ENCODE data around the gene PCBP4. TPM values are rescaled to one million over a fixed set of nuclear protein-coding genes. Genes with fewer than 3 reads are reported as not detected.

The PCBP4 gene
- total RNA-seq, 1 donor from 2014 or later: 69.4 TPM

DNA sequence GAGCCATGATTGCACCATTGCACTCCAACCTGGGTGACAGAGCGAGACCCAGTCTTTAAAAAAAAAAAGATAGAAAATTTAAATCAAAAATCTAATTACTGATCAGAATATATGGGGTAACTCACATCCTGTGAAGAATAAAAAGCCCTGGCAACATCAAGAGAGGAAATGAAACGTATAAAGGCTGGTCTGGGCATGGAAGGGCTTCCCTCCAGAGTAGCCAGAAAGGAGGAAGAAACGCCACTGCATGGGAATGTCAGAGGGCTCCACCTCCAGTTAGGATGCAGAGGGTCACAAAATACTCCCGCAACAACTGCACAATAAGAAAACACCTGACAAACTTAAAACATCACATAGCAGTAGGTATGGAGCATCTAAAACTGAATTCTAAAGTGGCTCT, 59.2 kb downstream of the PCBP4 start:
- no peak for DNase-seq (ENCODE audit: low read depth)

Other genes starting within 250 kb of the PCBP4 start
- not detected in 2 replicates for gene IQCF6, start 188.2 kb downstream of the PCBP4 start, total RNA-seq
- gene IQCF2, start 105.8 kb downstream of the PCBP4 start, total RNA-seq: not detected in 2 replicates
- not detected in 2 replicates for gene IQCF5, start 91.9 kb downstream of the PCBP4 start, total RNA-seq
- gene IQCF1, start 64.1 kb downstream of the PCBP4 start, total RNA-seq: not detected in 2 replicates
- 17.1 and 37.5 TPM in 2 replicates for gene RRP9, start 25.6 kb downstream of the PCBP4 start, total RNA-seq
- gene PARP3, start 25.1 kb downstream of the PCBP4 start, total RNA-seq: 49.8 and 58.4 TPM in 2 replicates
- not detected in 2 replicates for gene GPR62, start 12.1 kb downstream of the PCBP4 start, total RNA-seq
- gene ABHD14B, start 6.6 kb upstream of the PCBP4 start, total RNA-seq: 22.2 and 22.7 TPM in 2 replicates
- 8.7 and 16.3 TPM in 2 replicates for gene ABHD14A, start 7.6 kb upstream of the PCBP4 start, total RNA-seq
- 53.1 and 140 TPM in 2 replicates for gene ACY1, start 16.1 kb upstream of the PCBP4 start, total RNA-seq
- 846 and 1,109 TPM in 2 replicates for gene RPL29, start 28.4 kb upstream of the PCBP4 start, total RNA-seq
- 6.2 and 8.2 TPM in 2 replicates for gene DUSP7, start 89.1 kb upstream of the PCBP4 start, total RNA-seq
- gene POC1A, start 187.0 kb upstream of the PCBP4 start, total RNA-seq: 2.5 and 5.0 TPM in 2 replicates
- gene ALAS1, start 230.7 kb upstream of the PCBP4 start, total RNA-seq: 43.9 and 48.3 TPM in 2 replicates